Measurements from ENCODE around the gene FOXP1.

The FOXP1 gene

GRCh38 chr3:71564361-71564760 lies 19.2 kb downstream of the FOXP1 start:
- DNase-seq (ENCODE audit: low read depth in 3 of 3): no peak

DNA sequence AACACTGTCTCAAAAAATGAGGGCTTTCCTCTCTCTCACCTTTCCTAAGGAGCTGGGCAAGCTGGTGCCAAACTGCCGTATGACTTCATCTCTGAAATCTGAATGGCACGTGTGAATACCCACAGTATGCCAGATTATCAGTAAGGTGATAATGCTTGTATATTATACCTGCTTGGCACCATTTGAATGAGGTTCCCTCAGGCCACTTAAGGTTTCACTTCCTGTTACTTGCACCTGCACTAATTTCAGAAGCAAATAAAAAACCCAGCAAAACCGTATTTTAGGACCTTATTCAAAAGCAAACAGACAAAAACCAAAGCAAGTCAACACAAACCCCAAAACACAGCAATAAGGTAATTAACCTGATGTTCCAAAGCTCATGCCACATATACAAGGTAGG lies 19.7 kb downstream of the FOXP1 start:
- no peak for DNase-seq (ENCODE audit: low read depth in 3 of 3)

GRCh38 chr3:71562938-71563337 lies 20.6 kb downstream of the FOXP1 start:
- no peak for DNase-seq (ENCODE audit: low read depth in 3 of 3)

DNA sequence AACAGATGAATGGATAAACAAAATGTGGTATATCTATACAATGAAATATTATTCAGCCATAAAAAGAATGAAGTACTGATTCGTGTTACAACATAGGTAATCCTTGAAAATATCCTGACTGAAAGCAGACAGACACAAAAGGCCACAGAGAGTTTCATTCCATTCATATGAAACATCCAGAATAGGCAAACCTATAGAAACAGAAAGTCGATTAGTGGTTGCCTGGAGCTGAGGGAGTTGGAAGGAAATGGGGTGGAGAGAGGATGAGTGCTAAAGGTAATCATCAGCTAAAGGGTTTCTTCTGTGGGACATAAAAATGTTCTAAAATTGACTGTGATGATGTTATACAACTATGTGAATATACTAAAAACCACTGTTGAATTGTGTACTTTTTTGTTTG lies 22.9 kb downstream of the FOXP1 start:
- no peak for DNase-seq (ENCODE audit: low read depth in 3 of 3)

DNA sequence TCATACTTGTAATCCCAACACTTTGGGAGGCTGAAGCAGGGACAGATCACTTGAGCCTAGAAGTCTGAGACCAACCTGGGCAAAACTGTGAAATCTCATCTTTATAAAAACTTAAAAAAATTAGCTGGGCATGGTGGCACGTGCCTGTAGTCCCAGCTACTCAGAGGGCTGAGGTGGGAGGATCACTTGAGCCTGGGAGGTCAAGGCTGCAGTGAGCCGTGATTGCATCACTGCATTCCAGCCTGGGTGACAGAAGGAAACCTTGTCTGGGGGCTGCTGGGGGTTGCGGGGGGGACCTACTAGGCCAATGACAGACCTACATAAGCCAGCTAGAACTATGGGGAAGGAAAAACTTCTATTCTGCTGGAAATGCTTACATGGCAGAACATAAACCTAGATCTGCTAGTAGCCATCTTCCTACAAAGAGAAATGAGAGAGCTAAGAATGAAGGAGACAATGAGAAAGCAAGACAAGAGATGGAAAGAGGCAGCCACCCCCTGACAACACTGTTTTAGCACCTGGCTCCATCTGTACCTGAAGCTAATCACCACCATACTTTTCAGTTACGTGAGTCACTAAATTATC lies 23.9 kb downstream of the FOXP1 start:
- DNase-seq (ENCODE audit: low read depth in 3 of 3): no peak

- no peak for DNase-seq (ENCODE audit: low read depth in 3 of 3)
Measured at GRCh38 chr3:71559021-71559420, 24.5 kb downstream of the FOXP1 start.

- no peak for DNase-seq (ENCODE audit: low read depth in 3 of 3)
Measured at GRCh38 chr3:71554649-71555048, 28.9 kb downstream of the FOXP1 start.

- no peak for DNase-seq (ENCODE audit: low read depth in 3 of 3)
Measured at GRCh38 chr3:71551311-71551919, 32.1 kb downstream of the FOXP1 start.

- no peak for DNase-seq (ENCODE audit: low read depth in 3 of 3)
Measured at GRCh38 chr3:71549951-71550350, 33.6 kb downstream of the FOXP1 start.

DNA sequence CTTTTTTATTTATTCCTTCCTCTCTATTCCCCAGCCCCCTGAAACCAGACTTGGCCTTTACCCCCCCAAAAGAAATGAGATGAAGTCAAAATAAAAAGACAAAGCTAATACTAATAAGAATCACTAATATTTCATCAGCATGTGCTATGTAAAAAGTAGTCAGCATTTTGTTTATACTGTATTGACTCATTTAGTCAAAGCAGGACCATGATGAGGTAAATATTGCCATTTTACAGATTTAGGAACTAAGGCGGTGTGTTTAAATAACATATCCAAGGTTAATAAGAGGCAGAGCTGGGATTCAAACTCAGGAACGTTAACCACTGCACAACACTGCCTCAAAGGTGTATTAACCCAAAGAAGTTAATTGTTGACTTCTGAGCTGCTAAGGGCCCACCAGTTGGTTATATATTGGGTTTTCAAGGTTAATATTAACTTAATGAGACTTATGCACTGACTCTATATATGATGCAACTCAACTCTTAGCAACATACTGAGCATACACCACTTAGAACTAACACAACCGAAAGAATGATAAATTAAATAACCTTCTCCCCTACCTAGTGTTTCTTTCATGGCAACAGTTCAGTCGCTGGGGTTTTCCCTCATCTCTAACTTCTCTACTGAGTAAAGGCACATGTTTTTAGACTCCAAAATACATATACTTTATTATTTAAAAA lies 34.7 kb downstream of the FOXP1 start:
- no peak for DNase-seq (ENCODE audit: low read depth in 3 of 3)

DNA sequence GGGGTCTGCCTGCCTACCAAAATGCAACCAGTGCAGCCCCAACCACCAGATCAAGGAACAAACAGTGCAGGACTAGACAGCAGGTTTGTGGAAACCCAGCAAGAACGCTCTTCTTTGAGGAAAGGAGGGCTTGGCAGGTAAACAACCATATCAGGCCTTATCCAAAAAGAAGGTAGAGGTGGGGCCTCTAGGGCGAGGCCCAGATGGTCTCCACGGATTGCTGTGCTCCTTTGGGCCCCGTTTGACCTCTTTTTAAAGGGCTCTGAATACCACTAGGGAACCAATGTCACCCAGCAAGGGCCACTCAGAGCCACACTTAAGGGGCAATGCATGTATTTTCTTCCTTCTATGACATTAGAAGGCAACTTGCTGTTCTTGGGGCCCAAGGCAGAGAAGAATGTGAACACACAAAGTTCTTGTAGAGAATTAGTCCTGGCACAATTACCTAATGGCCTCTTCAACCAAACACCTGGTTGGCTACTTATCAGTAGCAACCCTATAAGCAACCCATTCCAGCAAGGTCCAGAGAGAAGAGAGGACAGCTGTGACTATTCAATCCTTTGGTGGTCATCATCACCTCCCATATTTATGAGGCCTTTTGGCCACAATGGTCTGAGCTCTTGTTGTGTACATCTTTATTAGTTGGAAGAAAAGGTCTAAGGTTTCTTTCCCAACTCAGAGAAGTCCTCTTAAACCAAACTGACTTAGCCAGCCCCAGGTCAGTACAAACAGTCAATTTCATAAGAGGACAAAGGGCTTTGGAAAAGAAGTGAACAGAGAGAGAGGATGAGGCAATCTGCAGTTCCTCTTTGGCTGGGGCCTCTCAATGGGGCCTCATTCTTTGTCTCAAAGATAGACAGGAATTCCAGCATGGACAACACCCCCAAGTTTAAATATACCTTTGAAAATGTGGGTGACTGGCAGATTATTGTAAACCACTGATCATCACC lies 36.0 kb downstream of the FOXP1 start:
- DNase-seq (ENCODE audit: low read depth in 3 of 3): no peak

DNA sequence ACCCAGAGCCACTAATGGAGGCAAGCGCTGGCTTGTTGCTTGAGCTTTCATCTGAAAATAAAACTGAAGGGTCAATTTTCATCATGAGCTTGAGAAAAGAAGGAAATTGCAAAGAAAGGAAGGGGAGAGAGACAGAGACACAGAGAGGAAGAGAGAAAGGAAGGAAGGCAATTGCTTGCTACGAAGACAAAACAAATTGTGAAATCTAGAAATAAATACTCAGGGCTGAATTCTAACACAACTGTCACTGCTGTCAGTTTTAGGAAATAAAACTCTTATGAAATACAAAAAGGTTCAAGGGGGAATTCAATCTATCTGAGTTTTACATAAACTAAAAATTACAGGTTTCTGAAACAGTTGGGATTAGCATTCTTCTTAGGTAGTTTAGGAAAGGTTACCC lies 36.7 kb downstream of the FOXP1 start:
- DNase-seq (ENCODE audit: low read depth in 3 of 3): no peak

DNA sequence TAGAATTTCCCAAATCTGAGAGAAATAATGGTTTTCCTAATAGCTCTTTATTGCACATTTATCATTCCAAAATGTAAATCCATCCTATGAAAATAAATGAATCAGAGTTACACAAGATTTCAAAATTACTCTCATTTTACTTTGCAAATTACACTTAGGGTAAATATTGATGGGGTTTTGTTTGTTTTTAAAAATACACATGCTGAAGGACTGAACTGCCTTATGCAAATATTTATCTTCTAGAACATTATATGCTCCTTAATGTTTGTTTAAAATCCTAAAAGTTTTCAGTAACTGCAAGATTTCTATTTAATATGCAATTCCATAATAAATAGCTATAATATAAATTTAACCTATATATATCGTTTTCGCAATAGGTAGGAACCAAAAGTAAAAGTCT lies 38.2 kb downstream of the FOXP1 start:
- DNase-seq (ENCODE audit: low read depth in 3 of 3): no peak

DNA sequence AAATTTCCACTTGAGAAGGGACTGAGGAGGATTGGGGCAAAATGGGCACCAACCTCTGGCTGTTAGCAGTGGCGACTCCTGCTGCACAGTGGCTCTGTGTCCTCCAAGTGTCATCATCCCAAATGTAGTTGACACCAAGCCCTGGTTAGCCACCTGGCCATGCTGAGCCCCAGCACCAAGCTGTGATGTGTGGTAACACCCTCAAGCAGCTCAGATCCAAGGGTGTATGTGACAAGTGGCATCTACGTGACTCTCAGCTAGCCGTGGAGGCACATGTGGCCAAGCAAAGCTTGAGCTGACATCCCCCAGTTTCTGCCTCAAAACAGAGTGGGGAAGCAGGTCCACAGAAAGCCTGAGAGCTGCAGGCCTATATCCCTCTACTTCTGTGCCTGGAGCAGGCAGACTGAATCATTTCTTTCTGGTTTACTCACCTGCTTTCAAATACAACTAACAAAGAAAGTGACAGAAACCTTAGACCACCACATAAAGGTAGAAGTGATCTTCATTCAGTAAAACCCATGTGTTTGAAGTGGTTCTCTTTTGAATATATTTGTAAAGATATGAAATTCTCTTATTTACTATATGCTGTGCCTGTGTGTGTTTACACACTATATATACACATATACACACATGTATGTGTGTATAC lies 40.0 kb downstream of the FOXP1 start:
- peak in 1 of 3 donors; percentile 12 for DNase-seq (ENCODE audit: low read depth in 3 of 3)

DNA sequence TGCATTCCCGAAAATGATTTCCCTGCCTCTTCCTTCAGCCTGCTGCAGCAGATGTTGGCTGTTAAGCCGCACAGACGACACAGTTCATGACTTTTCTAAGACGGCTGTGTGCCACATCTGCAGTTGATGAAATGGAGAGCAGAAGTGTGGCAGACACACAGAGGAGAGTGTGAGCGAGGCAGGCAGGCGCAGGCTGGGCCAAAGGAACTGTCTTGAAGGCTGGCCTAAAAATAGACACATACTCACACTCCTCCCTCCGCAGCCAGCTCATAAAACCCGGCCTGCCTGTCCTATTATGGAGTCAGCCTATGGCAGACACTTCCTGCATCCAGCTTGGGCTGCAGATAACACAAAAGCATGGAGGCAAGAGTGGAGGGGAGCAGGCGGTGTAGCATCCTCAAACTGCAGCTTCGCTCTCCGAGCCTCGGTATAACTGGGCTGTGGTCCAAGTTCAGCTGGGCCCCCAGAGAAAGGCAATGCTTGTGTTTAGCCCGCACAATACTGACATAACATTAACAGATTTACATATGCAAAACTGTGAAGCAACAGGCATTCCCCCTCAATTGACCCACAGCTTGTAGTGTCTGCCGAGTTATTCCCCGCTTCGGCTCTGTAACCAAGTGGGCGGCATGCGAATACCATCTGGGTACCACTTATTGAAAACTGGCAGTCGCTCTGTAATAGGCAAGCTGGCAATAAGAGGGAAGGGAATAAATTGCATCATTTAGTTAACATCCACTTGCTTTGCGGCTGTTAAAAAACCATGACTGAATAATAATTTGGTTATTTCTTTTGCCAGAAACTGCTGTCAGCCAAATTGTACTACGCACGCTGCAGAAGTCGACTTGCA lies 40.8 kb downstream of the FOXP1 start:
- no peak for DNase-seq (ENCODE audit: low read depth in 3 of 3)

- no peak for DNase-seq (ENCODE audit: low read depth in 3 of 3)
Measured at GRCh38 chr3:71541313-71541712, 42.2 kb downstream of the FOXP1 start.

DNA sequence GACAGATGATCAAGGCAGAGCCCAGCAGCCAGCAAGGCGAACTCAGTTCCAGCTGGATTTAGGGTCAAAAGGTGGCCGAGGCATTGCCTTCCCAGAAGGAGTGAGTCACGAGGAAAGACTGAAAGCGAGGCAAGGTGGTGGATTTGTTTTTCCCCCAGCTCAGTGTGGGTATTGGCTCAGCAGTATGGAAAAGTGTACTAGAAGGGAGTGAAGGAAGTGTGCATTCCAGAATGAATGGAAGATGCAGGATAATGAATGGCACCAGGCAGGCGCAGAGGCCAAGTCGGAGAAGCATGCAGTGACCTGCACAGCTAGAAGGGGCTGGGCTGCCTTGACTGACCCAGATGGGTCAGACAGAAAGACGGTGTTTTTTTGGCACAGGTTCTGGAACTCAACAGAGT lies 46.3 kb downstream of the FOXP1 start:
- no peak for DNase-seq (ENCODE audit: low read depth in 3 of 3)

DNA sequence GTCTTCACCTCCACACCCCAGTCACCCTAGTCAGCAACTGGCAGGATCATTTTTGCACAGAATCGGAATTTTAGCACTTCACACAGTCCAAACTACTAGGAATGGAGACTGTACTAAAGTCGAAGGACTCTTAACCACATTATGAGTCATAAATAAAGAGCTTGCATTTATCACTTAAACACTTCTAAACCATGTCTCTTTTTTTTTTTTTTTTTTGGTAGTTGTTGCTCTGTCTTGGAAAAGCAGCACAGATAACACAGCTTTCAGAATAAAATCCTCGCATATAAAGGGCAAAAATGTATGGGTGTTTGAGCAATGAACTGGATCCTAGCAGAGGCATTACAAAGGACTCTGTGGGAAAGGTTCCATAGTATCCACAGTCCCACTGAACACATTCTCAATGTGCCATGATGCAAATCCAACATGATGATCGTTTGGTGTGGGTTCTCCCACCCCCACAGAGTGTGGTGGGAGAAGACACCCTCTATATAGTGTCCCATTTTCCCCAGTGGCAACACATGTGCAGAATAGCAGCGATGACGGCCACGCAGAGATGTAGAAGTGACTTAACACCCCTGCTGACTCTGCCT lies 47.1 kb downstream of the FOXP1 start:
- no peak for DNase-seq (ENCODE audit: low read depth in 3 of 3)

DNA sequence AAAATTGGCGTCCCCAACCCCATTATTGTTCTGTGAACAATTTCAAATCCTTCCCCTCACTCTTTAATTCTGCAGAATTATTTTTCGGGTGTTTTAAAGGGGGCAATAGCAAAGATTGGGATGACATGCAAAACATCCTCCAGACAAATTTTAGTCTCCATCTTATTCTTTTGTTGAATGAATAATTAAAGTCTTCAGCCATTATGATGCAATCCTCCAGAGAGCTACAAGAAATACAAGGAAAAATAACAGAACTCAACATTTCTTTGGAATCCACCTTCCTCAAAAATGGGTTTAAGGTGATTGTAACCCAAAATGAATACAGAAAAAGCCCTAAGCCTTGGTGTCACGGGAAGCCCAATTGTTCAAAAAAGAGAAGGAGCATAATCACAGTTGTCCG lies 49.9 kb downstream of the FOXP1 start:
- no peak for DNase-seq (ENCODE audit: low read depth in 3 of 3)

DNA sequence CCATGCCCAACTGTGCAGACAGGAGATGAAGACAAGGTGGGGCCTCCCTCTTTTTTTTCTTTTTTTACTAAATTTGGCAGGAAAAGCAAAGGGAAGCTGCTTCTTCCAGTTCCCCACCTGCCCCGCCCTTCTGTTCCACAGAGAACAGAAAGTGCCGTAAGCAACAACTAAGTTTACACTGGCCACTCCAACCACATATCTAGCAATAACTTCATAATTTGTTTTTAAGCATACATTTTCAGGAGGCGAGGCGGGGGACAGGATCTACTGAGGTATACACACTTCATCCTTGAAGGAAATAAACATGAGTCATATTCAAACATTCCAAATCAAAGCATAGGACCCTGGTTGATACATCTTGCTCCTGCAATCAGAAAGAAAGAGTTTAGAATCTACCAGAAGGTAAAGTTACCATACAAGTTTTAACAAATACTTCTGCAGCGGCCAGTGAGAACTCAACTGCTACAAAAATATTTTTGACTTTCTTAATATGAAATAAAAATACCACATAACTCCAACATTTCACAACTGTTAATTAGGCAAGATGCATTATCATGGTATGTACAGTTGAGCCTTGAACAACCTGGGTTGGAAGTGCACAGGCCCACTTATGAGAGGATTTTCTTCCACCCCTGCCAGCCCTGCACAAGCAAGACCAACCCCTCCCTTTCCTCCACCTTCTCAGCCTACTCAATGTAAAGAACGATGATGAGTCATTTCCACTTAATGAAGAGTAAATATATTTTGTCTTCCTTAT lies 50.7 kb downstream of the FOXP1 start:
- no peak for DNase-seq (ENCODE audit: low read depth in 3 of 3)

All from stimulated activated CD4-positive, alpha-beta T cell treated with anti-CD3 and anti-CD28 coated beads, TNF-alpha, amount 100 ng/mL, for 48 hours (primary cell).